ENCODE data around the gene ATP6V1G2. TPM values are rescaled to one million over a fixed set of nuclear protein-coding genes. Genes with fewer than 3 reads are reported as not detected.
A peak's percentile ranks its signal among the peaks of the same experiment; 100 is the strongest.
"Not testable (repeated sequence)": the region's sequence is repeated elsewhere in the genome, so short reads cannot be mapped to it uniquely, and the experiment has no call there.

Gene ATP6V1G2
- total RNA-seq, 2 experiments from 2014 or later: 1.2 to 1.4 TPM

DNA sequence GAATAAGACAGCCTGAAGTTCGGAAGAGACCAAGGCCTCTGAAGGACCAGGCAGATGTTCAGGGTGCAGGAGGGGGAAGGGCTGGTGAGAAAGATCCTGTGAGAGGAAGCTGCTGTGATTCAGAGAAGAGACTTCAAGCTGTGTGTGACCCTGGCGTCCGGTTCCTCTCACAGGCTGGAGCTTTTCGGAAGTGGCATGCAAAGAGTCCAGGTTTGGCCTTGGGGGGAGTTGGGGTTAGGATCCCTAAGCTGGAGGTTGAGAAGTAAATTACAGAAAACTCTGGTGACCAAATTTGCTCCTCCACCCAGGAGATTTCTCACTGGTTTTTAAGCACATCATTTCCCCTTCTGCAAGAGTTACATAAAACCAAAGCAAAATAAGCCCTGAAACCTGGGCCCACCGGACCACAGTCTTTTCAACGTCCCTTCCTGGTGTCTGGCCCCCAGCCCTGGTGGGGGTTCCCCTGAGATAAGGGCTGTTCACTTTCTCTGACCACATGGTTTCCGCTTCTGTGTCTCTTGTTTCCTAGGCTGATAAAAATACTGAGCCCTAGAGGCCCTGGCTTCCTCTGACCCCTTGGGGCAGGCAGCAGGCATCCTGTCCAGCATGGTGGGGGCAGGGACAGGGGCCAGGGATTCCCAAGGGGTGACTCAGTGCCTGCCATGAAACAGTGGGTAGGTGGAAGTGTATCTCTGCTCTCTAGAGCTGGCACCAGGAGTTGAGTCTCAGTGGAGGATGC is 13.7 kb upstream of the ATP6V1G2 start:
- peaks cover 80% of the 10 kb centered on the region for H3K4me1 Mint-ChIP-seq (ENCODE audit: low read depth)
- peaks cover 36% of the 10 kb centered on the region for H3K36me3 Mint-ChIP-seq (ENCODE audit: low read depth)
- peak; percentile 85 for DNase-seq
- H3K27me3 Mint-ChIP-seq (ENCODE audit: low read depth): no peaks in the 10 kb centered on the region
- peak overlapping the region; percentile 60 for H3K4me3 Mint-ChIP-seq
- H3K27ac Mint-ChIP-seq: peak overlapping the region; percentile 92
- CTCF ChIA-PET: interaction anchor here (0.5 to 22.5 kb wide), 6 partner anchors 11 to 523 kb away, joined by 3 to 442 read pairs (median 9); partner anchors contain the start of genes LST1, LTB, NFKBIL1 and TNF
- H3K9me3 Mint-ChIP-seq: no peaks in the 10 kb centered on the region
- intact Hi-C loops (cut with micrococcal nuclease): loop anchor here (1.0 kb wide), 2 partner anchors 8 to 12 kb away; partner anchors contain the start of gene LTA

DNA sequence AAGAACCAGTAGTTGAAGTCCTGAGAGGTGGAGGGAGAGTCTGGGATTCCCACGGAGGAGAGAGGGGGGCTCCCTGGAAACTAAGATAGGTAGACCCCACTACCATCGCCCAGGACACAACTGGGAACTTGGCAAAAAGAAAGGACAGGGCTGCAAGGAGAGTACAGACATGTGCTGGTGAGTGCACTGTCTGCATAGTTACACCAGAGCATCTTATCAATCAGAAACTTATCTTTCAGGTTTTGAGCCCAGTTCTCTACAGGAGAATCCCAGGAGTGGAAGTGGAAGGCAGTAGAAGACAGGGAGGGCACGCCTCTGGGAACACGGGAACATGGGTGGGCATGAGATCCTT is 13.2 kb upstream of the ATP6V1G2 start:
- DNase-seq: no peak
- CTCF ChIA-PET: interaction anchor here (1.0 to 22.5 kb wide), 5 partner anchors 9 to 41 kb away, joined by 3 to 442 read pairs (median 11); partner anchors contain the start of genes LST1, LTB and TNF
- peaks cover 36% of the 10 kb centered on the region for H3K36me3 Mint-ChIP-seq (ENCODE audit: low read depth)
- peak overlapping the region; percentile 60 for H3K4me3 Mint-ChIP-seq
- no peaks in the 10 kb centered on the region for H3K27me3 Mint-ChIP-seq (ENCODE audit: low read depth)
- H3K4me1 Mint-ChIP-seq (ENCODE audit: low read depth): peaks cover 78% of the 10 kb centered on the region
- no peaks in the 10 kb centered on the region for H3K9me3 Mint-ChIP-seq
- peak overlapping the region; percentile 92 for H3K27ac Mint-ChIP-seq
- intact Hi-C loops (cut with micrococcal nuclease): loop anchor here (1.0 kb wide), 1 partner anchor 13 kb away; the partner anchor contains the start of gene LTA

DNA sequence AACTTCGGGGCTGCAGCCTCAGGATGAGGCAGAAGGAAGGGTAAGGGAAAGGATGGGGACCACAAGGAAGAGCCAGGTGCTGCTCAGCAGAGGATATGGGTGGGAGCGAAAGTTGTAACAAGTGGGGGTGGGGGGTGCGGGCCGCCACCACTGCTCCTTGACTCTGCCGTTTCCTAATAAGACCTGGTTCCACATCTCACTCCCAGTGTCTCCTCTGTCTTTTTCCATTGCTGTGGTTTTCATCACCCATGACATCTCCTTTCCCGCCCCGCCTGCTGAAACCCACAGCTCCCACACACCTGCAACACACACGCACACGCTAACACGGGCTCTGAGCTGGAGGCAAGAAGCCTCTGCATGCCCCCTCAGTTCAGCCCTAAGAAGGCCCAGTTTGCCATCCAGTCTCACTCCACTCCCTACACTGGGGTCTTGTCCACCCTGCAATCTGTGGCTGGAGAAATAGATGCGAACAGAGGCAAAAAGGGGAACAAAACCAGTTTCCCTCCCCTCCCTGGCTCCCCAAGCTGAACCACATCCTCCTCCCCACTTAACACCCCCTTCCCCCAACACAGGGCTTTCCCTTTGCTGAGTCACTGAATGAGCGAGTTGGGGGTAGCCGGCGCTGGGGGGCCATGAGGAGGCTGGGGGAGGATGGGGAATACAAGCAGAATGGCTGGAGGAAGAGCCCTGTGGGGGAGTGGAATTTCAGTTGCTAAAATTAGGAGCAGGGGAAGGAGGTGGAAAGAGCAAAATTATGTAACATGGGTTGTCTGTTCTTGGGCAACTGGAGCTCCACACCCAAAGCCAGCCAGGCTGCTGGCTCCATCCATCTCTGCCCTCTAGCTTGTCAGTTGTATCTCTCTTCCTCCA is 12.5 kb upstream of the ATP6V1G2 start:
- no peaks in the 10 kb centered on the region for H3K27me3 Mint-ChIP-seq (ENCODE audit: low read depth)
- intact Hi-C loops (cut with micrococcal nuclease): loop anchor here (1.0 kb wide), 1 partner anchor 13 kb away; the partner anchor contains the start of gene LTA
- peaks cover 80% of the 10 kb centered on the region for H3K4me1 Mint-ChIP-seq (ENCODE audit: low read depth)
- H3K36me3 Mint-ChIP-seq (ENCODE audit: low read depth): peaks cover 35% of the 10 kb centered on the region
- DNase-seq: peak; percentile 83
- no peaks in the 10 kb centered on the region for H3K9me3 Mint-ChIP-seq
- CTCF ChIA-PET: interaction anchor here (1.0 to 22.5 kb wide), 5 partner anchors 10 to 41 kb away, joined by 3 to 442 read pairs (median 11); partner anchors contain the start of genes LST1, LTB and TNF
- peak overlapping the region; percentile 92 for H3K27ac Mint-ChIP-seq
- H3K4me3 Mint-ChIP-seq: peak overlapping the region; percentile 60

DNA sequence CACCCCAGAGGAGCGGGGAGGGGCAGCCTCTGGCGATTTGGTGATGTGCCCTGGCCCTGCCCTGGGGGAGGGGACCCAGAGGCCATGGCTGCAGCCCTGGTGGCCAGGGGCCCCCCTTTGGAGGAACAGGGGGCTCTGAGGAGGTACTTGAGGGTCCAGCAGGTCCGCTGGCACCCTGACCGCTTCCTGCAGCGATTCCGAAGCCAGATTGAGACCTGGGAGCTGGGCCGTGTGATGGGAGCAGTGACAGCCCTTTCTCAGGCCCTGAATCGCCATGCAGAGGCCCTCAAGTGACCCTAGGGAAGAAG is 11.9 kb upstream of the ATP6V1G2 start:
- Mint-ChIP-seq H3K27me3 (ENCODE audit: low read depth) (no peaks in the 10 kb centered on the region), H3K27ac (peak overlapping the region; percentile 92), H3K4me1 (ENCODE audit: low read depth) (peaks cover 76% of the 10 kb centered on the region), H3K9me3 (no peaks in the 10 kb centered on the region), H3K36me3 (ENCODE audit: low read depth) (peaks cover 33% of the 10 kb centered on the region), H3K4me3 (peak overlapping the region; percentile 60)
- intact Hi-C loops (cut with micrococcal nuclease): no loop called here
- no peak for DNase-seq
- CTCF ChIA-PET: interaction anchor here (5.4 to 22.5 kb wide), 2 partner anchors 23 to 39 kb away, joined by 57 to 442 read pairs; partner anchors contain the start of genes LST1, LTB and TNF

DNA sequence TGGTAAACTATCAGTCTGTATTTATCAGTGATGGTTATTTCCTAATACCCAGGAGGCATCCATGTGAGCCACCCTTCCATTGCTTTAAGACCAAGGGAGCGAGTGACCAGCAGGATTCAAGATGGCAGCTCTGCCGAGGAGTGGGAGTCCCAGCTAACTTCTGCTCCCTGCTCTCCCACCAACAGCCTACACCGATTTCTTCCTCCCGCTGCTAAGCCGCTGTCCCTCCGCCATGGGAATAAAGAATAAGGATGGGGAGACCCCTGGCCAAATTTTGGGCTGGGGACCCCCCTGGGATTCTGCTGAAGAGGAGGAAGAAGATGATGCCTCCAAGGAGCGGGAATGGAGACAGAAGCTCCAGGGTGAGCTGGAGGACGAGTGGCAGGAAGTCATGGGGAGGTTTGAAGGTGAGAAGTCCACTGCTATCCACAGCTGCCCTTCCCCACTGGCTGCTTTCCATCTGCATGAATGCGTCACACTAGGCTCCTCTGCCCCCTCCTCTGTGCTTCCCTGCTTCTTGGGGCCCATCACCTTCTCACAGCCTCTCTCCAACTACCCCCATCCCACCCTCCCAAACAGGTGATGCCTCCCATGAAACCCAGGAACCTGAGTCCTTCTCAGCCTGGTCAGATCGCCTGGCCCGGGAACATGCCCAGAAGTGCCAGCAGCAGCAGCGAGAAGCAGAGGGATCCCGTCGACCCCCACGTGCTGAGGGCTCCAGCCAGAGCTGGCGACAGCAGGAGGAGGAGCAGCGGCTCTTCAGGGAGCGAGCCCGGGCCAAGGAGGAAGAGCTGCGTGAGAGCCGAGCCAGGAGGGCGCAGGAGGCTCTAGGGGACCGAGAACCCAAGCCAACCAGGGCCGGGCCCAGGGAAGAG is 11.3 kb upstream of the ATP6V1G2 start:
- H3K36me3 Mint-ChIP-seq (ENCODE audit: low read depth): peaks cover 33% of the 10 kb centered on the region
- peak overlapping the region; percentile 31 for H3K4me3 Mint-ChIP-seq
- CTCF ChIA-PET: interaction anchor here (0.5 to 22.5 kb wide), 6 partner anchors 12 to 1212 kb away, joined by 3 to 442 read pairs (median 4); partner anchors contain the start of genes ATP6V1G2, LST1, LTB and TNF
- no peaks in the 10 kb centered on the region for H3K27me3 Mint-ChIP-seq (ENCODE audit: low read depth)
- H3K4me1 Mint-ChIP-seq (ENCODE audit: low read depth): peaks cover 71% of the 10 kb centered on the region
- intact Hi-C loops (cut with micrococcal nuclease): no loop called here
- peak overlapping the region; percentile 92 for H3K27ac Mint-ChIP-seq
- no peak for DNase-seq
- H3K9me3 Mint-ChIP-seq: no peaks in the 10 kb centered on the region

DNA sequence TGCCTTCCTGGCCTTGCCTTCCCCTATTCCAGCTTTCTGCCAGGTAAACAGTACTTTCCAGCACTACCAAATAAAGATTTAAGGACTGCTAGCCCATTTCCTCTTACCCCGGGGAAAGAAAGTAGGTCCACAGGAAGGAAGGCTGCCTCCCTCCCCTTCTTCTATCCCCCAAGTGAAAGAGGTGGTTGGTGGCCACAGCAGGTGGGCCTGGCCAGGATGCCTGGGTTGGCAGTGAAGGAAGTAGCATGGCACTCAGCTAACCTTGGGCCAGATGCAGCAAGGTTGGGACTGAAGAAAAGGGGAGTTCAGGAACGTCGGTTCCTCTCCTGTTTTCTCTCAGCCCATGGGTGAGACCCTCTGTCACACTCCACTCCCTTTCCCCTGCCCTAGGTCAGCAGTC is 9.9 kb upstream of the ATP6V1G2 start:
- no peak for DNase-seq
- peaks cover 28% of the 10 kb centered on the region for H3K36me3 Mint-ChIP-seq (ENCODE audit: low read depth)
- H3K9me3 Mint-ChIP-seq: no peaks in the 10 kb centered on the region
- H3K27ac Mint-ChIP-seq: peak overlapping the region; percentile 8
- H3K27me3 Mint-ChIP-seq (ENCODE audit: low read depth): no peaks in the 10 kb centered on the region
- no peak overlapping the region for H3K4me3 Mint-ChIP-seq
- intact Hi-C loops (cut with micrococcal nuclease): no loop called here
- CTCF ChIA-PET: interaction anchor here (1.0 to 22.5 kb wide), 3 partner anchors 14 to 41 kb away, joined by 3 to 442 read pairs (median 57); partner anchors contain the start of genes LST1, LTB and TNF
- H3K4me1 Mint-ChIP-seq (ENCODE audit: low read depth): peaks cover 69% of the 10 kb centered on the region

DNA sequence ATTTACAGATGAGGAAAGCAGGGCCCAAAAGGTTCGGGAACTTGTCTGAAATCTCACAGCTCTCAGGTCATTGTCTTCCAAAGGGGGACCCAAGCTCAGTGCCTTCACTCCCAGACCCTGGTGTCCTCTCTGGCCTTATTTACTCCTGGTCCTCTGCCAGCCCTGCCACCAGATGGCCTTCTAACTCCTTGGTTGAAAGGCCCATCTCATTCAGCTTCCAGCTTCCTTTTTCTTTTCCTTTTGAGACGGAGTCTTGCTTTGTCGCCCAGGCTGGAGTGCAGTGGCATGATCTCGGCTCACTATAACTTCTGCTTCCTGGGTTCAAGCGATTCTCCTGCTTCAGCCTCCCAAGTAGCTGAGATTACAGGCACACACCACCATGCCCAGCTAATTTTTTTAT is 5.0 kb upstream of the ATP6V1G2 start:
- H3K4me3 Mint-ChIP-seq: peak overlapping the region; percentile 46
- CTCF ChIA-PET: interaction anchor here (0.6 to 22.5 kb wide), 14 partner anchors 10 to 260 kb away, joined by 3 to 604 read pairs (median 6); partner anchors contain the start of genes DDX39B, LST1, LTA and LTB
- peak overlapping the region; percentile 76 for H3K27ac Mint-ChIP-seq

DNA sequence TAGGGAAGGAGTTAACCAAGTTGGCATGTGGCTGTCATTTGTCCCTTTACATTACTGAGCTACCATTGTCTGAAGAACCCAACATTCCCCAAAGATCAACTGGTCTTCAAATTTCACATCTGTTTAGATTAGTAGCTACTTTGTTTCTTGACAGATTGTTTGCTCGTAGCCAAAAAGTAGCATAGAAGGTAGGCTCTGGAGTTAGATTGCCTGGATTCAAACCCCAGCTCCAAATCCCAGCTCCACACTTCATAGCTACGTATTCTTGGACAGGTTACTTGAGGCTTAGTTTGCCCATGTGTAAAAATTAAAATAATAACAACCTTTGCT is 2.1 kb upstream of the ATP6V1G2 start:
- Mint-ChIP-seq H3K9me3 (no peaks in the 10 kb centered on the region), H3K27ac (peak overlapping the region; percentile 94)

More for the DNA sequence above, 5.0 kb upstream of the ATP6V1G2 start:
- H3K27me3 Mint-ChIP-seq (ENCODE audit: low read depth); H3K9me3 Mint-ChIP-seq; H3K36me3 Mint-ChIP-seq (ENCODE audit: low read depth): not testable (repeated sequence)
- intact Hi-C loops (cut with micrococcal nuclease): loop anchor here (1.0 kb wide), 2 partner anchors 30 to 47 kb away; no protein-coding TSS in a partner anchor
- peaks cover 52% of the 10 kb centered on the region for H3K4me1 Mint-ChIP-seq (ENCODE audit: low read depth)
- peak; percentile 85 for DNase-seq

DNA sequence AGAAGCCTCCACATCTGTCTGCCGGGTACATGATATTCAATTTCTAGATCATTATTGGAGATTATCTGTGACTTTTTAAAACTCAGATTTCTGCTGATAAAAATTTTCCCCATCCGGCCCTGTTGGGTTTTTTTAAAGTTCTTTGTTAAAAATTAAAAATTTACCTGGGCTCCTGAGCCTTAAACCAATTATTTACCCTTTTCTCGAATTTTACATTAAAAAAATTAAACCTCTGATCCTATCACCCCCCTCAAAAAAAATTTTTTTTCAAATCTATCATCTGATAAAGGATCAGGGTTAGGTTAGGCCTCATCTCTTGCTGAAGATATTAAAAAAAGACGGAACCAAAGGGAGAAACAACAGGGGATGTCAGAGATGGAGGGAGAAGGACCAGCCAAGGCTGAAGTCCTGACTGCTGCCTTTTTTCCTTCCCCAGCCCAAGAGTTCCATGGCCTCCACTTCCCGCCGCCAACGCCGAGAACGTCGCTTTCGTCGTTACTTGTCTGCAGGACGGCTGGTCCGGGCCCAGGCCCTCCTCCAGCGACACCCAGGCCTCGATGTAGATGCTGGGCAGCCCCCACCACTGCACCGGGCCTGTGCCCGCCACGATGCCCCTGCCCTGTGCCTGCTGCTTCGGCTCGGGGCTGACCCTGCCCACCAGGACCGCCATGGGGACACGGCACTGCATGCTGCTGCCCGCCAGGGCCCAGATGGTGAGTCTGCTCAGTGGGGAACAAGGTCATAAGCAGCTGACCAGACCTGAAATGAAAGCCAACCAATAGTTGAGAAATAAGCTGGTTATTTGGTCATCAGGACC is 1.5 kb upstream of the ATP6V1G2 start:
- H3K4me3 Mint-ChIP-seq: peak overlapping the region; percentile 88
- H3K27me3 Mint-ChIP-seq (ENCODE audit: low read depth): no peaks in the 10 kb centered on the region
- H3K9me3 Mint-ChIP-seq: no peaks in the 10 kb centered on the region
- H3K4me1 Mint-ChIP-seq (ENCODE audit: low read depth): peaks cover 43% of the 10 kb centered on the region
- CTCF ChIA-PET: interaction anchor here (0.7 to 22.5 kb wide), 6 partner anchors 13 to 60 kb away, joined by 3 to 604 read pairs (median 7); partner anchors contain the start of genes LST1, LTB, NCR3 and TNF
- no peak for DNase-seq
- H3K27ac Mint-ChIP-seq: peak overlapping the region; percentile 94
- intact Hi-C loops (cut with micrococcal nuclease): loop anchor here (1.0 to 10.0 kb wide), 11 partner anchors 20 to 647 kb away; partner anchors contain the start of genes ABHD16A, BAG6, GPSM3 and HSPA1B
- peaks cover 8% of the 10 kb centered on the region for H3K36me3 Mint-ChIP-seq (ENCODE audit: low read depth)

More for the DNA sequence above, 2.1 kb upstream of the ATP6V1G2 start:
- no peak for DNase-seq
- Mint-ChIP-seq H3K36me3 (ENCODE audit: low read depth) (peaks cover 8% of the 10 kb centered on the region), H3K4me3 (peak overlapping the region; percentile 88), H3K4me1 (ENCODE audit: low read depth) (peaks cover 39% of the 10 kb centered on the region), H3K27me3 (ENCODE audit: low read depth) (no peaks in the 10 kb centered on the region)
- intact Hi-C loops (cut with micrococcal nuclease): loop anchor here (10.0 kb wide), 1 partner anchor 646 kb away; the partner anchor contains the start of genes GPSM3 and PBX2
- CTCF ChIA-PET: interaction anchor here (0.7 to 22.5 kb wide), 6 partner anchors 12 to 59 kb away, joined by 3 to 604 read pairs (median 7); partner anchors contain the start of genes LST1, LTB, NCR3 and TNF

DNA sequence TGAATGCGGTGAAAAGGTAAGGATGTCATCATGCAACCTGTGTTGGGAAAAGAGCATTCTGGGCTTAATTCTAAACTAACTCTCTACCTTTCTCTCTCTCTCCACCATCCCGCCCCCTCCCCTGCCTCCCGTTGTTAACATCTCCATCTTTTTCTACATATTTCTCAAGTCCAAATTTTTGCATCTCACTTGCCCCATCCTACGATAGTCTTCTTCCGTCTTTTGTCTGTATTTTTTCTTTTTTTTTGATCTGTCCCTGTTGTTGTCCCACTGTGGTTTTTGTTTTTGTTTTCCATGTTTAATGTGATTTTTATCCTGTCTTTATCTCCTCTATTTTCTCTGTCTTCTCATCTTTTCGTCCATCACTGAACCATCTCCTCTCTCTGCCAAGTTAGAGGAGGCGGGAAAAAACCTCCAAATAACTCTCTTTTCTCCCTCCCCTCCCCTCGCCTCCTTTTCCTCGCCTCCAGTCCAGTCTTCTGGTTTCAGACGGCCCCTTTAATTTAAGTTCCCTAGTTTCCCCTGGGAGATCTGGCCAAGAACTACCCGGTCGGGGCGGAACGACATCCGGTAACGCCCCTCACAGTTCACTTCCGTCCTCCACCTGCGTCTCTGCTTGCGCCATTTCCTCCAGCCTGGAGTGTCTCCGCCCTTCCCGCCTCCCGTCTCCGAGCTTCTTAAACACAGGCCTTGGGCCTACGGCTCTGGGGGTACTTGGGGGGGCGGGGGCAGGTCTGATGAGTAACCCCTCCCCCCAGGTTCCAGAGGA is 734 bp upstream of the ATP6V1G2 start, which contains the start of gene NFKBIL1:
NFKBIL1 (plus strand) TSS at position 651 of the 769 bp plus-strand sequence; CDS start at position 738, 87 bp downstream.
- Mint-ChIP-seq H3K9me3 (no peaks in the 10 kb centered on the region), H3K27me3 (ENCODE audit: low read depth) (no peaks in the 10 kb centered on the region), H3K4me3 (peak within 1 kb of the TSS; percentile 88), H3K4me1 (ENCODE audit: low read depth) (peaks cover 43% of the 10 kb centered on the region), H3K36me3 (ENCODE audit: low read depth) (peaks cover 8% of the 10 kb centered on the region), H3K27ac (peak within 1 kb of the TSS; percentile 94)
- intact Hi-C loops (cut with micrococcal nuclease): loop anchor here (1.0 to 10.0 kb wide), 14 partner anchors 21 to 648 kb away; partner anchors contain the start of genes ABHD16A, BAG6, GPSM3 and HSPA1B
- DNase-seq: peak; percentile 96
- CTCF ChIA-PET: interaction anchor here (1.4 to 22.5 kb wide), 5 partner anchors 13 to 84 kb away, joined by 4 to 604 read pairs (median 7); partner anchors contain the start of genes LST1, LTB, NCR3 and TNF

Data from activated naive CD4-positive, alpha-beta T cell treated with anti-CD3 and anti-CD28 coated beads for 36 hours (primary cell).